ENCODE results near the gene MLLT3.

The MLLT3 gene

DNA sequence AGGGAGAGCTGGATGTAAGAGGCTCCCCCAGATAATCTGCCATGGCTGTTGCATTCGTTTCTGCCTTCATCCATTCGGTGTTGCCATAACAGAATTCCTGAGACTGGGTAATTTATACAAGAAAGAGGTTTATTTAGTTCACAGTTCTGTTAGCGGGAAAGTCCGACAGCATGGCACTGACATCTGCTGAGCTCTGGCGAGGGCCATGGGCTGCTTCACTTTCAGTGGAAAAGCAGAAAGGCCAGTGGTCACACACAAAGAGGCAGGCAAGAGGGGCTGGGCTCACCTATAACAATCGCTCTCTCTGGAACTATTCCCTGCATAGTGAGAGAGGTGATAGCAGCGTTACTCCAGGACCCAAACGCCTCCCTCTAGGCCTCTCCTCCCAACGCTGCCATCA lies 305.9 kb downstream of the MLLT3 start:
- H3K36me3 ChIP-seq = no peaks in the 10 kb centered on the region
- TF ChIP-seq CTCF (IDR thresholded peaks at IDR 0.05; ENCODE audit: low read depth, low read length) = no peak

GRCh38 chr9:20315677-20316076 lies 306.6 kb downstream of the MLLT3 start:
- H3K9me3 ChIP-seq = no peaks in the 10 kb centered on the region
- no peak for TF ChIP-seq CTCF (IDR thresholded peaks at IDR 0.05; ENCODE audit: low read depth, low read length)

More for the DNA sequence above, 305.9 kb downstream of the MLLT3 start:
- Histone ChIP-seq H3K27me3 (no peaks in the 10 kb centered on the region), H3K9me3 (no peaks in the 10 kb centered on the region), H3K4me3 (ENCODE audit: low read depth, low read length) (no peak overlapping the region), H3K4me1 (no peaks in the 10 kb centered on the region)
- no peak for DNase-seq

GRCh38 chr9:20314981-20315380 lies 307.3 kb downstream of the MLLT3 start:
- DNase-seq = no peak
- Histone ChIP-seq H3K4me3 (ENCODE audit: low read depth, low read length) (no peak overlapping the region), H3K9me3 (no peaks in the 10 kb centered on the region), H3K4me1 (no peaks in the 10 kb centered on the region), H3K27me3 (no peaks in the 10 kb centered on the region), H3K36me3 (no peaks in the 10 kb centered on the region)
- TF ChIP-seq CTCF (IDR thresholded peaks at IDR 0.05; ENCODE audit: low read depth, low read length) = no peak

More at GRCh38 chr9:20315677-20316076, 306.6 kb downstream of the MLLT3 start:
- DNase-seq = no peak
- no peak overlapping the region for H3K4me3 ChIP-seq (ENCODE audit: low read depth, low read length)
- H3K27me3 ChIP-seq = no peaks in the 10 kb centered on the region
- no peaks in the 10 kb centered on the region for H3K4me1 ChIP-seq
- no peaks in the 10 kb centered on the region for H3K36me3 ChIP-seq

DNA sequence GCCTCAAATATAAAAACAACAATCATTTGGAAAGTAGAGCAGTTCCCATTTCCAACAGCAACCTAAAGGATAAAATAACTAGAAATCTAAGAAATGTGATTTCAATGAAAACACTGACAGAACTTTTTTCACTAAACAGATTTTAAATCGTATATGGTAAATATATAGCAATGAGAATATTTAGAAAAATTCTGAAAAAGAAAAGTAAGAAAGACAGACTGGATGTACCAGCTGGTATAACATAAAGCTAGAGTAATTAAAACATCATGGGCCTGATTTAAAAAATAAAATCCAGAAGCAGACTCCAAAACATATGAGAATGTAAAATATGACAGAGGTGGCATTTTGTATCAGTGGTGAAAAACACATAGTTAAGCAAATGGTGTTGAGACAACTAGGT lies 308.9 kb downstream of the MLLT3 start:
- Histone ChIP-seq H3K36me3 (no peaks in the 10 kb centered on the region), H3K9me3 (no peaks in the 10 kb centered on the region), H3K4me3 (ENCODE audit: low read depth, low read length) (no peak overlapping the region), H3K4me1 (no peaks in the 10 kb centered on the region), H3K27me3 (no peaks in the 10 kb centered on the region; the same call in 1 of the 2 replicates)
- no peak for TF ChIP-seq CTCF (IDR thresholded peaks at IDR 0.05; ENCODE audit: low read depth, low read length)
- DNase-seq = no peak

DNA sequence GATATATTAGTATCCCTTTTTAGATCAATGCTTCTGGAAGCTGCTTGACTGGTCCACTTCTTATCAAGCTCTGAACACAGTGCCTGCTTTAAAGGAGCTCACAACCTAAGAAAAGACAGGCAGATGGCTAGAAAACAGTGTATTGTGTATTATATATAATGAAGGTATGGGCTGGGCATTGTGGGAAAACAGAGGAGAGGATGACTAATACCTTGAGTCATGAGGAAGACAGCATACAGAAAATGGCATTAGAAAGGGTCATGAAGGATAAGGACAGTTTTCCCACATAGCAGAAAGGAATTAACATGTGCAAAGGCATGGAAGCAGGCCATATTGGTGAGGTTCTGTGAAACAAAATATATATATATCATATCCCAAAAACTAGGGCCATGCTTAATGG lies 309.6 kb downstream of the MLLT3 start:
- Histone ChIP-seq H3K36me3 (no peaks in the 10 kb centered on the region), H3K4me1 (no peaks in the 10 kb centered on the region), H3K4me3 (ENCODE audit: low read depth, low read length) (no peak overlapping the region), H3K9me3 (no peaks in the 10 kb centered on the region), H3K27me3 (no peaks in the 10 kb centered on the region; the same call in 1 of the 2 replicates)
- no peak for TF ChIP-seq CTCF (IDR thresholded peaks at IDR 0.05; ENCODE audit: low read depth, low read length)
- DNase-seq = no peak

DNA sequence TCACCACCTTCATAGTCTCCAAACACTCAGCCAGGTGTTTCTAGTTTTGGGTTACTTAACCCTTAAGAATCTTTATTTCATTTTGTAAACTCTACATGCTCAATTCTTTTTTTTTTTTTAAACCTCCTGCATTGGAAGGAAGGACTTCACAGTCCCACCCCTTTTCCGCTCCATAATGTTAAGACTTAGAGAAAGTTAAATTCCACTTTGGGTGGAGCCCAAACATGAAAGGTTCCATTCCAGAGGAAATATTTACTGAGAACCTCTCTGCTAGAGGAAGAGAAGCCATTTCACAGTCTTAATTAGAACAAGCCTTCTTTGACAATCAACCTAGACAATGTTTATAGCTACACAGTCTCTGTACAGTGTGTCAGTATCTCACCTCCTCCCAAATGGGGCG lies 312.3 kb downstream of the MLLT3 start:
- no peaks in the 10 kb centered on the region; the same call in 1 of the 2 replicates for H3K27me3 ChIP-seq
- H3K9me3 ChIP-seq = no peaks in the 10 kb centered on the region
- TF ChIP-seq CTCF (IDR thresholded peaks at IDR 0.05; ENCODE audit: low read depth, low read length) = no peak
- H3K4me1 ChIP-seq = no peaks in the 10 kb centered on the region
- no peak for DNase-seq
- no peaks in the 10 kb centered on the region for H3K36me3 ChIP-seq
- H3K4me3 ChIP-seq (ENCODE audit: low read depth, low read length) = no peak overlapping the region

Data from BE2C (cell line).